Glomerular visceral epithelial cell (primary cell): ENCODE measurements around the gene GTF2E1.
"Not testable (repeated sequence)": the region's sequence is repeated elsewhere in the genome, so short reads cannot be mapped to it uniquely, and the experiment has no call there.

ENCODE experiments used
- DNase-seq: peaks from one replicate; pipeline ENCODE4 v3.0.0-alpha.2; 2016; ENCODE audit errors: extremely low spot score

GTF2E1 gene

DNA sequence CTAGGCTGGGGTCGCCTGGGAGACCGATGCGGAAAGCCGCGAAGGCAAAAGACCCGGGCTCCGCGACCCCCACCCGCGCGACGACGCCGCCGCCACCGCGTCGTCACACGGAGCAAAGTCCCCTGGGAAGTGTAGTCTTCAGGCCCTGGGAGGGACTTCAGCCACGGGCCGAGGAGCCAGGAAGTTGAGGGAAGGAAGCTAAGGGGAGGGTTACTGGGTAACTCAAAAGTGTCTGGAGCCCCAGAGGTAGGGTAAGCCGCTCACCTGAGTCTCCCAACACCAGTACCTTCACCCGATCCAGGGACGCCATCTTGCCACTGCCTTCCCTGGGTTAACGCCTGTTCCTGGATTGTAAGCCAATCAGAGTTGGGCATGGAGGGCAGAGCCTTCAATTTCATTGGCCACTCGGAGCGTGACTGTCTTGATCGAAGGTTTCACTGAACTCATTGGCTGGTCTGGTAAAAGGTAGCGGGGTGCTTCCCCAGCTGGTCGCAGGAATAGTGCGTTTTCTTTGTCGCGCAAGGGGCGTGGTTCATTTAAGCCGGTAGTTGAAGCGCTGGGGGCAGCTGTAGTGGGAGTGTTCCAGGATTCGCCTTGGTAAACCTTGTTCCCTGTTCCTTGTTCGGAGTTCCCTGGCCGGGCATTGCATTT lies at the start of gene GTF2E1, which contains the start of gene RABL3:
Gene GTF2E1, plus strand, starts transcription at position 547 of the 651 bp plus-strand sequence. CDS start 7,809 bp downstream, outside the sequence.
Gene RABL3, minus strand, starts transcription at position 319 of the 651 bp plus-strand sequence. Its CDS starts 9 bp downstream, at position 310.
- peak; percentile 98 for DNase-seq

DNA sequence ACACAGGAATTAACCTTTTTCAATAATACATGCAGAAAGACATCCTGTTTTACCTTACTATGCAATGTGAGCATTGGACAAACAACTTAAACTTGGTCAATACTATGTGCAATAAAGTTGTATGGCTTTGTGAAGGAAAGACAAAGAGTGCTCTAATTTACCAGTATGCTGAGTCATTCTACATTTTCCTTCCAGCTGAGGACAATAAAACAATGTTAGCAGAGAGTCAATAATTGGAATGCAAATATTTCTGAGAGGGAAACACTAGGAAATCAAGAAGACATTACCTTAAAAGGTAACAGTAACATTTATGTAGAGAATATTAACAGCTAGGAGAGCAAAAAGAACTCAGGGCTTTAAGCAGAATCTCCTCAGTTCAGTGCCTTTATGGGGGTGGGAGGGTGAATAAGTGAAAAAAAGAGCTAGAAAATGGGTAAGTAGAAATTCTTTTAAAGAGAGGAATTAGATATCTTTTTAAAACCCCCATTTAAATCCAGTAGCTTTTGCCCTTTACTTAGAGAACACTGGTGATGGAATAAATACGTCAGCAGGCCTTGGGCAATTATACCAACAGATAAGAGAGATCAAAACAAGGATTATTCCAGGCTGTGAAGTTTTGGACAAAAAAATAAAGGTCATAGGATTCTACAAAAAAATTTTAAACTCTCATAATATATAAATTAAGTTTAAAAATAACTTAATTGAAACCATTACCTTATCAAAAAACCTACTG lies 48.9 kb upstream of the GTF2E1 start:
- no peak for DNase-seq

DNA sequence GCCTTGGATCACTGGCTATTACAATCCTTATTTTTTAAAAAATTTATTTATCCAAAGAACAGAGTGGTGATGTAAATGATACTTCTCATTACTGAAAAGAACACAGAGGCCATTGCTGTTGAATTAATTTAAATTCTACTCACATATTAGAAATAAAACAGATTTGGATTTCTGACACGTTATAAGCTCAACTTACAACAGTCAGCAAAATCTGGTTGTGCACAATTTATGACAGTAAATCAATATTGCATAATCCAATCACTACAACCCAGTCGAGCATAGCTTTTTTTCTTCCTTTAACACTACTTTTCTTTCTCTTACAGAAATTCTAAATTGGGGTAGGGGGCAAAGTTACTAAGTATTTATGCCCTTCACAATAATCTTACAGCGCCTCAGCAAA lies 43.2 kb upstream of the GTF2E1 start:
- DNase-seq, result no peak

DNA sequence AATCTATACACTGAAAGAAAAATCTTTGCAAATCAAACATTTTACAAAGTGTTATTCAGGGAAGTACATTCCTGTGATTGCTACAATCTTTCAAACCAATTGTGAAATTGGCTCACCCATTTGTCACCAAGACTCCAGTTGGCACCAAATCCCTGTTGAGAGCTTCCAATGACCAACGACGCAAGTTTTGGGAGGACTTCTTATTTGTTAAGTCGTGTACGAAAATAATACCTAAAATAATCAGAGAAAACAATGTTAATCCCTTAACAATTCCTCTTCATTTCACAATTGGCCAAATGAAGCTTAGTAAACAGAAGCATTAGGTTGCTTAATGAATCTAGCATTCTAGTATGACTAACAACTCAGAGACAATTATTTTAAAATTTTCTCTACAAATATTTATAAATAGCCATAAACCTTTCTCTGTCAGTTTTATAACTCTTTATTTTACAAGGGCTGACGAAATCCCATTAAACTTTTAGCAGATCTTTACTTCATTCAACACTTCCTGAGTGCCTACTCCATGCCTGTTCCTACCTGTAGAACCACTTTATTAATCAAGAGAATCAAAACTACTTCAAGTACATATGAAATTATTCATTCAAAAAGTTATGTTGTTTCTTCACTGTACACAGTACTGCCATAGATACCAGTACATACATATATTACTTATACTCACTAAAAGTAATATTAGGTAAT lies 36.5 kb upstream of the GTF2E1 start:
- no peak for DNase-seq

DNA sequence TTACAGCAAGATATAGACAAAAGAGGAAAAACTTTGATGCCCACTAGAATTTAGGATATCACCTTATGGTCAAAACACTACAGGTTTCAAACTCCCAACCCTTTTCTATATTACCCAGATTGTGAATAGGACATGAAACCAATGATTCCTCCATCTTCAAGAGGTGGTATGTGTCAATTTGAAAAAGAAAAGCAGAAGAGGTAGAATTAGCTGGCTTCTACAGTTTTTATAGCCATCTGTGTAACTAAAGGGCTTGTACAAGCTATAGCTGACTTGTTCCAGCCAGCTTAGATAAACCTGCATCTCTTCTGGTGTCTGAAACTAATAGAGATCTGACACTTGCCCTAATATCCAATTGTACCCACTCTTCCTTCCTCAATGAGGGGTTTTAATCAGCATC lies 35.6 kb upstream of the GTF2E1 start:
- no peak for DNase-seq

DNA sequence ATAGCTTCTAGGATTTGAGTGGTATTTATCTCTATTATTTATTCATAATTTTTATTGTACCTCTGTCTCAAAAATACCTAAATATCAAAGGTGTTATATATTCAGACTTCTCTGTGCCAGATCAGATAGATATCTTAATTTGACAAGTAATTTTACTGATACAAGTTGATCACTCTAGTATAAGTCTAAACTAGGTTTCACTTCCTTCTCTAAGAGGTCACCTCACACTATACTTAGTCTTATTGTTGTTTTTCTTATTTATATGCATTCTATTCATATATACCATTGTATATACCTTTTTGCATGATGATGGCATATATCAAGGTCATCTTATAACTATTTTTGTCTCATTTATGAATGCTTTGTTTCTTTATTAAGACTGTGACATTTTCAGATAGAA lies 34.1 kb upstream of the GTF2E1 start:
- DNase-seq, result no peak

DNA sequence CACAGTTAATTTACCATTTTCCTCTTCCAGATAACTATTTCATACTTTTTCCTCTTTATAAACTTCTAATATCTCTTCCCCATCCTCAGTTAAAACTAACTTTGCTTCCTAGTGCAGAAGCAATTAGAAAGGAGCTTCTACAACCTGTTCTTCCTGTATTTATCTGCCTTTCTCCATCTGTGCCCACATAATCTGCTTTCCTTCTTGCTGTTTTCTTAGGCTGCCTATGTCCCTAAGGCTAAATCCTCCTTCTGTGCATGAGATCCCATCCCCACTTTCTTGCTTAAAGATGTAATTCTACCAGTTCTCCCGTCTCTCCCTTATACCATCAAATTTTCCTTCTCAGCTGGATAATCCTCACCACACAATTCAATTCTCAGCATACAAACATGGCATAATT lies 32.2 kb upstream of the GTF2E1 start:
- DNase-seq, result no peak

DNA sequence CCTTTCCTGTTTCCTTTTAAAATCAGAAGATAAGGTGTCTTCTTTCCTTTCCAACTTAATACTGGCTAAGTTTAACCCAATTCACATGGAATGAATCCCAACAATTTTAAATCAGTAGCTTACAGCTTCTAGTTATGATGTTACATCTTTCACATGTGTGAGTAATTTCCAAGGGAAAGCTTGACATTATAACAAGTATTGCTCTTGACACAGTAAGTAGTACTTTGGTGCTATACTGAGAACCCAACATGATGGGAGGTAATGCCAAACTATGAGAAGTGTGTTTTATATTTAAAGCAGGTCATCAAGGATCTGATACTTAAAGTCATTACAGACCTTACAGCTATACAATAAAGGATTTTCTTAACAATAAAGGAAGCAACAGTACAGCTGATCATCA lies 29.3 kb upstream of the GTF2E1 start:
- DNase-seq, result no peak

DNA sequence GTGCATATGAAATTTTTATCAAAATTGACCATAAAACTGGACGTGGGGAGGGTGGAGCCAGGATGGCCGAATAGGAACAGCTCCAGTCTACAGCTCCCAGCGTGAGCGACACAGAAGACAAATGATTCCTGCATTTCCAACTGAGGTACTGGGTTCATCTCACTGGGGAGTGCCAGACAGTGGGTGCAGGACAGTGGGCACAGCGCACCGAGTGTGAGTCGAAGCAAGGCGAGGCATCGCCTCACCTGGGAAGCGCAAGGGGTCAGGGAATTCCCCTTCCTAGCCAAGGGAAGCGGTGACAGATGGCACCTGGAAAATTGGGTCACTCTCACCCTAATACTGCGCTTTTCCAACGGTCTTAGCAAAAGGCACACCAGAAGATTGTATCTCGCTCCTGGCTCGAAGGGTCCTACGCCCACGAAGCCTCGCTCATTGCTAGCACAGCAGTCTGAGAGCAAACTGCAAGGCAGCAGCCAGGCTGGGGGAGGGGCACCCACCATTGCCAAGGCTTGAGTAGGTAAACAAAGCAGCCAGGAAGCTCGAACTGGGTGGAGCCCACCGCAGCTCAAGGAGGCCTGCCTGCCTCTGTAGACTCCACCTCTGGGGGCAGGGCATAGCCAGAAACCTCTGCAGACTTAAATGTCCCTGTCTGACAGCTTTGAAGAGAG lies 23.2 kb upstream of the GTF2E1 start:
- DNase-seq, result not testable (repeated sequence)

DNA sequence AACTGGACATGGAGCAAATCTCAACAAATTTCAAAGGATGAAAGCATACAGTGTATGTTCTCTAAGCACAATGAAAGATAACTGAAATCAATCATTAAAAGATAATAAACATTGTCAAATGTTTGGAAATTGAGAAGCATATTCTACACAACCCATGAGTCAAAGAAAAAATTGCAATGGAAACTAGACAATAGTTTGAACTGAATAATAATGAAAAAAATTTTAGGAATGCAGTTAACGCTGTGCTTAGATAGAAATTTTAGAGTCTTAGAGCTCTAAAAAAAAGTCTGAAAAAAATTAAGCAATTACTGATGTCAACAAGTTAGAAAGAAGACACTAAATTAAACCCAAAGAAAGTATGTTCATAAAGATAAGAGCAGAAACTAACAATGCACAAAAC lies 15.8 kb upstream of the GTF2E1 start:
- DNase-seq, result no peak

DNA sequence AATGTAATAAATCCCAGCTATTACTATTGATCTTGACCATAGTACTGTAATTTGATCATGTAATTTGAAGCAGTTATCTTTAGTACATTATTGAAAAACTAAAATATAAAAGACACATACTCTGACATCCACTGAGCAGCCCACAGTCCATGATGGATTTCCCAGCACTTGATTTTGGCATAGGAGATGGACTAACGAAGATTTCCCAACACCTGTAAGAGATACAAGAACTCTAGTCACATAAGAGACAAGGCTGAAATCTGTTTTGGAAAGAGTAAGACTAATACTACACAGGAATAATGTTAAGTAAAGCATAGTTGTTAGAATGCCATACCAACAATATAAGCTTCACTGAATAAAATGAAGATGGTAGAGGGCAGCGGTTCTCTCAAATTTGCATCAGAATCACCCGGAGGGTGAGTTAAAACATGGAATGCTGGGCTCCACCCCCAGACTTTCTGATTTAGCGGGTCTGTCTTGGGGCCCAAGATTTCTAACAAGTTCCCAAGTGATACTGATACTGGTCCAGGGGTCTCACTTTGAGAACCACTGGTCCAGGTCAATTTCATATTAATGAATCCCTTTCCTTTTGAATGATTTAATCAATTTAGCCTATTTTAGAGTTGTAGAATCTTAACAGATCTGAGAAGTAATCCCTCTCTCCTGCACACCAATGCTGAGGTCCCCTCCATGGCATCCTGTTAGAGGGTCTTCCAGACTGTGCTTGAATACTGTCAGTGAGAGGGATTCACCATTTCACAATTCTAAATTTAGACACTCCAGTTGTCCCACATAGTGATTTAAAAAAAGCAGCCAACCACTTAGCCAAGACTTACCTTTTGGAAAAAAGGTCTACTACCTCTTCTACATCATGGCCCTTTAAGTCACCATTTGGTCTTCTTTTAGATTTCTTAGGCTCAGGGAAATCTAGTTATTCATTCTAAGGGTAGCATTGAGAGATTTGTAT lies 11.7 kb upstream of the GTF2E1 start:
- no peak for DNase-seq

DNA sequence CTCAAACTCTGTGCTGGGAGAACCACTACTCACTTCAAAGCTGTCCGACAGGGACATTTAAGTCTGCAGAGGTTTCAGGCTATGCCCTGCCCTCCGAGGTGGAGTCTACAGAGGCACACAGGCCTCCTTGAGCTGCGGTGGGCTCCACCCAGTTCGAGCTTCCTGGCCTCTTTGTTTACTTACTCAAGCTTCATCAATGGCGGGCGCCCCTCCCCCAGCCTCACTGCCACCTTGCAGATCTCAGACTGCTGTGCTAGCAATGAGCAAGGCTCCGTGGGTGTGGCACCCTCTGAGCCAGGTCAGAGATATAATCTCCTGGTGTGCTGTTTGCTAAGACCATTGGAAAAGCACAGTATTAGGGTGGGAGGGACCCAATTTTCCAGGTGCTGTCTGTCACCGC lies 4.5 kb upstream of the GTF2E1 start:
- not testable (repeated sequence) for DNase-seq

DNA sequence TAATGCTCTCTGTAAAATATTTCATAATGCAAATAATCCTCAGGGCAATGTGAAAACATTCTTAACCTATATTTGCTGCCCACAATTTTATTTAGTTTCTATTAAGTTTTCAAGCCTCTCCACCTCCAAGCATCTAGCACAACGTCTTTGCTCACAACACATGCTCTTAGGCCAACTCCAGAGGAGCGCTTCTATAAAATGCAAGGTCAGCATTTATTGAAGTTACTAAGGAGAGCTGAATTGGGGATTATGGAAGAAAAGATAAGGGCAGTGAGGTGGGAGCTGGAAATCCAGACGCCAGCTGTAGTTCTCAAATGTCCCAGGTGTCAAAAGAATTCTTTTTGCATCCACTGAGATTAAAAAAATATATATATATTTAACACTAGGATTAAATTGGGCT lies 1.2 kb upstream of the GTF2E1 start:
- DNase-seq, result no peak

DNA sequence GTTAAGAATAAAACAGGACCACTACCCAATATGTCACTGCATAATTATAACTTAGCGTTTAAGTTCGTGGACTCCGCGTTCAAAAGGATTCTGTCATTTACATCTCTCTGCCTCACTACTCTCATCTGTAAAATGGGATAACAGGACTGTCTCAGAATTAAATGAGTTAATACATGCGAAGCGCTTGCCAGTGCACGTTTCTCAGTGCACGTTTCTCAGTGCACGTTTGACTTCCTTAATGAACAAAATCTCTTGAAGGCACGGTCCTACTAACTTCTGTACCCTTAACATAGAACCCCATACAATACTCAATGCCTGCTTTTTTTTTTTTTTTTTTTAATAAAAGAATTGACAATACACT lies 727 bp upstream of the GTF2E1 start:
- no peak for DNase-seq

DNA sequence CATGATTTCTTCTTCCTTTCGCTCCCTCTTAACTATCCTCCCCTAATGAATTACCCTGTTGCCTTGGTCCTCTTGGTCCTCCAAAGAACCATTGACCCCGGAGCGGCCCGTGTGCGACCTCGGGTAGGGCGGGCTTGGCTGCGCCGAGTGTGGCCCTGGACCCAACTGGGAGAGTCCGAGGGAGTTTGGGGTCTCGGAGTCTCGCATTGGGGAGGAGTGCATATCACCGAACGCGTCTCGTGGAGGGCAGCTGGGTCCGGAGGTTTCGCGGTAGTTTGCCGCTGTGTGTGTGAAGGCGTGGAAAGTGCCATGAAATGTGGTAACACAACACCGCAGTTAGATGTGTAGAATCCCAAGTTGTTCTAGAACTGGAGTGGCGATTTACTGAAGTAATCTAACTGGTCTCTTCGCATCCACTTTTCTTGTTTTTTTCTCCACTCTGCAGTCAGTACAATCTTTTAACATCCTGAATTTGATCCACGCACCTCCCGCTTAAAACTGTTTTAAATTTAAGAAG lies 363 bp downstream of the GTF2E1 start:
- no peak for DNase-seq

DNA sequence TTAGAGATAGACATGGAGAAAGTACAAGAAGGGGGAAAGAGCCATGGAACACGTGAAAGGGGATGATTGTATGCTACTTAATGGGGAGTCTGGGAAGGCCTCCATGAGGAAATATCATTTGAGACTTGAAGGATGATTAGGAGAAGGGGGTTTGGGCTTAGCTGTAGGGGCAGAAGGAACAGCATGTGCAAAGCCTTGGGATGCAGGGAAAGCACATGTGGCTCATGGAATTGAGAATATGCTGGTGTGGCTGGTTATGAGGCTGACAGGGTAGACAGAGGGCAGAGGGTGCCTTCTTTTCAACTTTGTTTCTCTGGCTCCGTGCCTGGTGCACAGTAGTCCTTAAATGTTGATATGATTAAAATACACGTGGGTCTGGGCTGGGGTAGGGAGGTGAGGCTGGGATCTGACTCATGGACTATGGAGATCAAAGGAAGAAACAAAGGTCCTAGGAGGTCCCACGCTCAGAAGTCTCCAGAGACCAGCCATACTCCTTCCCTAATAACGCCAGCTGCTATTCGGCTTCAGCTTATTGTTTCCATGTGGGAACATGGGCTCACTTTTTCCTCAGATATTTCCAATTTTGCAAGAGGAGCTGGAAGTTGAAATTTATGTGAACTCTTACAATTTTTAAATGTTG lies 1.1 kb downstream of the GTF2E1 start:
- DNase-seq, result peak; percentile 2

DNA sequence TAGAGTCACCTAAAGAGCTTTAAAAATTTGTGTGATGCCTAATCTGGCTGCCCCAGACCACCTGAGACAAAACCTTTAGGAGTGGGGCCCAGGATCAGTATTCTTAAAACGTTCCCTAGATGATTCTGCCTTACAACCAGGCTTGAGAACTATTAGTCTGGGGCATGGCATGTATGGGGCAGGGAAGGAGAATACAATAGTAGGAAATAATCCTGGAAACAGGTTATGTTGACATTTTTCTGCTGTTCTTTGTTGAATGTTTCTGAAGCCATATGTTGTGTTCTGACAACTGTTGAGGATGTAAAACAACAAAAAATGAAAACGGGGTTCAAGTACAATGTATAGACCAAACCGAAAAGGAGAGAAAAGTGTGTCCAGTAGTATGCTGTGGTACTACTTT lies 2.9 kb downstream of the GTF2E1 start:
- DNase-seq, result no peak

DNA sequence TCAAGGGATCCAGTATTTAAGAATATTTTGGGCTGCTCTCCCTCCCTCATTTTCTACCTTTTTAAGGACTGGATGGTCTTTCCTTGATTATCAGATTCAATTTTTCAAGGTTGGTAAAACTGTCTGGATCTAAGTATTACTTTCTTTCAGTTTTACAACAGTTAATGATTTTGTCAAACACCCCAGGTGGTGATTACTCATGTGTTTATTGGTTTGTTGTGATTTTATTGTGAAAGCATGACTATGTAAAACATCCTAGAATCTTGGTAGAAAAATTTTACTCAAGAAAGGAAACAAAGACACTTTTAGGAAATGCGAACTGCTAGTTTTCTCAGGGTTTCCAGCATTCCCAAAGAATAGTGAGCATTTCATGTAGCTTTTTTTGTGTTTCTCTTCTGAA lies 7.3 kb downstream of the GTF2E1 start:
- no peak for DNase-seq

DNA sequence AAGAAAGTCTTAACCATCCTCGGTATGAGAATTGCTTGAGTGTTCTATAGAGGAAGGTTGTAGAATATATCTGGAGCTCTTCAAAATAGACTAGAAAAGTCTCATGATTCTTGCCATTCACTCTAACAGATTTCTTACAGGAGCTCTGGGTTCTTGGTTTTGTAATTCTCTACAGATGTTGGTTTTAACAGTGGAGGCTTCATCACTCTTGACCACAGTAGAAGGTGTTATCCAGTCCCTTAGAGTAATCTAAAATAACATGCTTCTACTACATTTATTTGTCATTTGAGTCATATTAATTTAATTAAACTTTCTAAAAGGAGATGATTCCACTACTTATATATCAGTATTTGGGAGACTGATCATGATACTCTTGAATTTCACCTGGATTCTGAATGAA lies 9.7 kb downstream of the GTF2E1 start:
- DNase-seq, result no peak

DNA sequence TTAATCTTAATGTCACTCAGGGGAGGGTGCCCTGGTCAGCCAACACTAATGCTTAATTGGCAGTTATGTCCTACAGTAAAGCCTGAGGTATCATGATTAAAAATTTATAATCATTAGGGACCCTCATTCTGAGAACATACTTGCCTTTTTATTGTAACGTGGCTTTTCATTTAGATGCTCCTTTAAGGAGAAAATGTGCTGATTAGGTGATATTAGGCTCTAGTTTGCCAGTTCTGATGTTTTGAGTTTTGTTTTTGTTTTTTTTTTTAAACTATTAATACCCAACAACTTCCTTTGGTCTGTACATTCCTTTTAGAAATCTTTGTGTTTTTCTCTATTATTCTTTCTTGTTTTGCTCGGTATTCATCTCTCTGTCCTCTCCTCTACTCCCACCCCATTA lies 10.3 kb downstream of the GTF2E1 start:
- DNase-seq, result no peak
